ENCODE measurements around the gene JHY.

JHY gene

DNA sequence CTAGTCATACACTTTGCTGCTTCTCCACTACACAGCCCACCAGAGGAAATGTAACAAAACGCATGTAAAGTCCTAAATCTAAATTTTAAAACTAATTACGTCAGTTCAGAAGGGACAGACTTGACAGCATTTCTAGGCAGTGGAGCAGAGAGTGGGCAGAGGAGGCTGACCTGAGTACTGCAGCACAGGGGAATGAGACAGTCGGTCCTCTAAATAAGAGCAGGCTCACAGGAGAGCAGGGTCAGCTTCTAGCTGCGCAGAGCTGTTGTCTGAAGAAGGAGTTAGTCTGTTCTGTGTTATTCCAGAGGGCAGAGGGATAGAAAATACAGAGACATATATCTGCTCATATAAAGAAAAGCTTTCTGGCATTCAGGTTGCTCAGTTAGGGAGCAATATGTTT lies 40.3 kb downstream of the JHY start:
- TF ChIP-seq EP300 (IDR thresholded peaks at IDR 0.05; ENCODE audit: borderline replicate concordance) (no peak), TAF1 (IDR thresholded peaks at IDR 0.05; ENCODE audit: low read depth) (no peak), FOXM1 (IDR thresholded peaks at IDR 0.05; ENCODE audit: borderline replicate concordance, low read depth) (no peak), TCF12 (IDR thresholded peaks at IDR 0.05; ENCODE audit: low read depth) (no peak), RAD21 (IDR thresholded peaks at IDR 0.05; ENCODE audit: low read depth) (no peak), EGR1 (IDR thresholded peaks at IDR 0.05) (no peak), CREB1 (IDR thresholded peaks at IDR 0.05; ENCODE audit: low read depth) (no peak), TEAD4 (IDR thresholded peaks at IDR 0.05) (no peak)
- TF ChIP-seq, protein P1, sequence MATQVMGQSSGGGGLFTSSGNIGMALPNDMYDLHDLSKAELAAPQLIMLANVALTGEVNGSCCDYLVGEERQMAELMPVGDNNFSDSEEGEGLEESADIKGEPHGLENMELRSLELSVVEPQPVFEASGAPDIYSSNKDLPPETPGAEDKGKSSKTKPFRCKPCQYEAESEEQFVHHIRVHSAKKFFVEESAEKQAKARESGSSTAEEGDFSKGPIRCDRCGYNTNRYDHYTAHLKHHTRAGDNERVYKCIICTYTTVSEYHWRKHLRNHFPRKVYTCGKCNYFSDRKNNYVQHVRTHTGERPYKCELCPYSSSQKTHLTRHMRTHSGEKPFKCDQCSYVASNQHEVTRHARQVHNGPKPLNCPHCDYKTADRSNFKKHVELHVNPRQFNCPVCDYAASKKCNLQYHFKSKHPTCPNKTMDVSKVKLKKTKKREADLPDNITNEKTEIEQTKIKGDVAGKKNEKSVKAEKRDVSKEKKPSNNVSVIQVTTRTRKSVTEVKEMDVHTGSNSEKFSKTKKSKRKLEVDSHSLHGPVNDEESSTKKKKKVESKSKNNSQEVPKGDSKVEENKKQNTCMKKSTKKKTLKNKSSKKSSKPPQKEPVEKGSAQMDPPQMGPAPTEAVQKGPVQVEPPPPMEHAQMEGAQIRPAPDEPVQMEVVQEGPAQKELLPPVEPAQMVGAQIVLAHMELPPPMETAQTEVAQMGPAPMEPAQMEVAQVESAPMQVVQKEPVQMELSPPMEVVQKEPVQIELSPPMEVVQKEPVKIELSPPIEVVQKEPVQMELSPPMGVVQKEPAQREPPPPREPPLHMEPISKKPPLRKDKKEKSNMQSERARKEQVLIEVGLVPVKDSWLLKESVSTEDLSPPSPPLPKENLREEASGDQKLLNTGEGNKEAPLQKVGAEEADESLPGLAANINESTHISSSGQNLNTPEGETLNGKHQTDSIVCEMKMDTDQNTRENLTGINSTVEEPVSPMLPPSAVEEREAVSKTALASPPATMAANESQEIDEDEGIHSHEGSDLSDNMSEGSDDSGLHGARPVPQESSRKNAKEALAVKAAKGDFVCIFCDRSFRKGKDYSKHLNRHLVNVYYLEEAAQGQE (IDR thresholded peaks at IDR 0.05; ENCODE audit: low read depth), result no peak
- TF ChIP-seq, protein P2, sequence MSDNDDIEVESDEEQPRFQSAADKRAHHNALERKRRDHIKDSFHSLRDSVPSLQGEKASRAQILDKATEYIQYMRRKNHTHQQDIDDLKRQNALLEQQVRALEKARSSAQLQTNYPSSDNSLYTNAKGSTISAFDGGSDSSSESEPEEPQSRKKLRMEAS (IDR thresholded peaks at IDR 0.05), result no peak

DNA sequence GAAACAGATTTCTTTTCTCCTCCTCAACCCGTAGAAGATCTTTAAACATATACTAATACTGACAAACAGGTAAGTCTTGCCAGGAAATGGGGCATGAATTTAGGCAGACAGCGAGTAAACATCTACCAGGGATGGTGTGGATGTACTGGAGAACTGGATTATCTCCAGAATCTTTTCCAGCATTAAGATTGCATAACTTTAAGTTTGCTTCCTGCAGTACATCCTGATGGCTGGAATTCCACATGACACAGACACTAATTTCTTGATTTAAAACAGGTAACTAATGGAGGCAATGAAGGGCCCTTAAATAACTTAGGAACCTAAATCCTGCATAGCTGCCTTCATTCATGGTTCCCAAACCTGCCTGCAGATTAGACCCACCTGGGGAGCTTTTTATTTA lies 40.7 kb downstream of the JHY start:
- TF ChIP-seq RAD21 (IDR thresholded peaks at IDR 0.05; ENCODE audit: low read depth) (no peak), EGR1 (IDR thresholded peaks at IDR 0.05) (no peak), TAF1 (IDR thresholded peaks at IDR 0.05; ENCODE audit: low read depth) (no peak), NFIC (IDR thresholded peaks at IDR 0.05) (no peak), YY1 (IDR thresholded peaks at IDR 0.05; ENCODE audit: low read depth) (no peak), EP300 (IDR thresholded peaks at IDR 0.05; ENCODE audit: borderline replicate concordance) (no peak), CREB1 (IDR thresholded peaks at IDR 0.05; ENCODE audit: low read depth) (no peak), FOXM1 (IDR thresholded peaks at IDR 0.05; ENCODE audit: borderline replicate concordance, low read depth) (no peak)
- TF ChIP-seq, protein P1 (IDR thresholded peaks at IDR 0.05; ENCODE audit: low read depth), result no peak

DNA sequence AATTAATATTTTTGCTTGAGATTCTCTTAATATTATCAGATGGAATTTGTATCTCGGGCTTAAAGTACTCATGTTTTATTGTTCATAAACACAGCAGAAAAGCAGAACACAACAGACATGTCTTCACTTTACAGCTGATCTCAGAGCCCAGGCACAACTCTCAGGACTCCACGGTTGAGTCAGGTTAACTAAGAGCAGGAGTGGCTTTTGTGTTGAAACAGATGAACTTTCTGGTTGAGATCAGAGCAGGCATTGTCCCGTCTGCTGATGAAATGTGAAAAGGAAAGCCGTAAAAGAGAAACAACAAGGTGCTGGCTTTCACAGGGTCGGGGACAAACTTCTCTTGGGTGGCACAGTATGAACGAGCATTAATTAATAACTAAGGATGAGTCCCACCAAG lies 49.0 kb downstream of the JHY start:
- TF ChIP-seq TAF1 (IDR thresholded peaks at IDR 0.05; ENCODE audit: low read depth), result no peak
- no peak for TF ChIP-seq EP300 (IDR thresholded peaks at IDR 0.05; ENCODE audit: borderline replicate concordance)
- TF ChIP-seq YY1 (IDR thresholded peaks at IDR 0.05; ENCODE audit: low read depth), result no peak
- TF ChIP-seq TEAD4 (IDR thresholded peaks at IDR 0.05), result no peak
- TF ChIP-seq, protein P3, sequence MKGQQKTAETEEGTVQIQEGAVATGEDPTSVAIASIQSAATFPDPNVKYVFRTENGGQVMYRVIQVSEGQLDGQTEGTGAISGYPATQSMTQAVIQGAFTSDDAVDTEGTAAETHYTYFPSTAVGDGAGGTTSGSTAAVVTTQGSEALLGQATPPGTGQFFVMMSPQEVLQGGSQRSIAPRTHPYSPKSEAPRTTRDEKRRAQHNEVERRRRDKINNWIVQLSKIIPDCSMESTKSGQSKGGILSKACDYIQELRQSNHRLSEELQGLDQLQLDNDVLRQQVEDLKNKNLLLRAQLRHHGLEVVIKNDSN (IDR thresholded peaks at IDR 0.05), result no peak
- TF ChIP-seq, protein P2 (IDR thresholded peaks at IDR 0.05), result no peak
- no peak for TF ChIP-seq NFIC (IDR thresholded peaks at IDR 0.05)
- TF ChIP-seq, protein P1 (IDR thresholded peaks at IDR 0.05; ENCODE audit: low read depth), result no peak
- TF ChIP-seq TCF12 (IDR thresholded peaks at IDR 0.05; ENCODE audit: low read depth), result no peak
- TF ChIP-seq CEBPB (IDR thresholded peaks at IDR 0.05), result no peak
- no peak for TF ChIP-seq EGR1 (IDR thresholded peaks at IDR 0.05)
- no peak for TF ChIP-seq RAD21 (IDR thresholded peaks at IDR 0.05; ENCODE audit: low read depth)
- no peak for TF ChIP-seq FOXM1 (IDR thresholded peaks at IDR 0.05; ENCODE audit: borderline replicate concordance, low read depth)
- TF ChIP-seq ZBTB7A (IDR thresholded peaks at IDR 0.05; ENCODE audit: low read depth), result no peak
- TF ChIP-seq CREB1 (IDR thresholded peaks at IDR 0.05; ENCODE audit: low read depth), result no peak

DNA sequence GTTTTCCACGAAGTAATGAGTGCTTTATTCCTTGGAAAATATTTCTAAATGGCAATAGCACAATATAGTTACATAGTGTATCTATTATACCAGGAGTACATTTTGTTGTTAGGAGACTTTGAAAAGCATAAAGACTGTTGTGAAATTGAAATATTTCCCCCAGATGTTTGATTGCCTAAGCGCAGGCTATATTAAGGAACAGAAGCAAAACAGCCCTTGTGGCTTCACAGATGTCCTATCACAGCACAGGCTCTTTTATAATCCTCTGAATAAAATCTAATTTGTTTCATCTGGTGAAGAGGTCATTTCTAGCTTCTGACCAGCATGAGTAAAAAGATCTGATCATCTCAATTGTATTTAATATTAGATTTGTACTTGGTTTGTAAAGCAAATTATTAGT lies 50.9 kb downstream of the JHY start:
- no peak for TF ChIP-seq RAD21 (IDR thresholded peaks at IDR 0.05; ENCODE audit: low read depth)
- TF ChIP-seq FOXM1 (IDR thresholded peaks at IDR 0.05; ENCODE audit: borderline replicate concordance, low read depth), result no peak
- TF ChIP-seq CEBPB (IDR thresholded peaks at IDR 0.05), result no peak

DNA sequence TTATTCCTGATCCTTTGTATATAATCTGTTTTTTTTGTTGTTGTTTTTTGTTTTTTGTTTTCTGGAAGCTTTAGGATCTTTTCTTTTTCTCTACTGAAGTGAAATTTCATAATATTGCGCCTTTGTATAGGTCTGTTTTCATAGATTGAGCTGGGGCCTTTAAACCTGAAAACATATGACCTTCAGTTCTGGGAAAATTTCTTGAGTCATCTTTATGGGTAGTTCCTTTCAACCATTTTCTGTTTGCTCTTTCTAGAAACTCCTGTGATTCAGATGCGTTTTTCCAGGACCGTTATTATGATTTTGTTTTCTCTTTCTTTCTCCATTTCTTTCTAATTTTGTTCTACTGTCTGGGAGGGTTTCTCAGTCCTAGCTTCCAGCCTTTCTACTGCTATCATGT lies 55.4 kb downstream of the JHY start:
- TF ChIP-seq NFIC (IDR thresholded peaks at IDR 0.05) (no peak), TEAD4 (IDR thresholded peaks at IDR 0.05) (no peak)

DNA sequence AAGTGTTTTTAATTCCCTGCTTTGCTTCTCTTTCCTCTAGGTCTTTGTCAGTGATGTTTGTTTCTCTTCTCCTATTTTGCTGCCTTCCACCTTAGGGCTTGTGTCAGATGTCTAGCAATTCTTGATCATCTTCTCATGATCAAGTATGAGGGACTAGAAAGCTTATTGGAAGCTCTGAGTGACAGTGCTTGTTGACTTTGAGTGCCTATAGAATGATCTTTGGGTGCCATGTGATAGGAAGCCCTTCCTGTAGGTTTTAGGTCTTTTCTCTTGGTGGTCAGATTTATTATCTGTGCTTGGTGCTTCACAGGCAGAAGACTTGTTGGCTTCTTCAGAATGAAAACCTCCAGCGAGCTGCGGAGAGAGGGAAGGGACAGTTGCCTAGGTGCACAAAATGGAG lies 56.0 kb downstream of the JHY start:
- TF ChIP-seq NFIC (IDR thresholded peaks at IDR 0.05) (no peak), RAD21 (IDR thresholded peaks at IDR 0.05; ENCODE audit: low read depth) (no peak), ZBTB7A (IDR thresholded peaks at IDR 0.05; ENCODE audit: low read depth) (no peak)

Data from Ishikawa (cell line).